ENCODE measurements around the gene RANBP9.

Gene RANBP9

GRCh38 chr6:13614926-13615791 lies 96.5 kb downstream of the RANBP9 start, which contains the start of gene NOL7:
Gene NOL7 (plus strand): TSS chr6:13615335. CDS start chr6:13615359, 24 bp downstream.
- peak; percentile 96 for DNase-seq (ENCODE audit: low read depth)
- H3K4me3 ChIP-seq (ENCODE audit: control insufficient read depth, low read depth, low read length): peak within 1 kb of the TSS; percentile 66
- peak; percentile 94 for TF ChIP-seq CTCF (IDR thresholded peaks at IDR 0.05; ENCODE audit: control insufficient read depth, insufficient read depth, low read depth, low read length, missing control alignments)

- peak overlapping the region; percentile 66 for H3K4me3 ChIP-seq (ENCODE audit: control insufficient read depth, low read depth, low read length)
- TF ChIP-seq CTCF (IDR thresholded peaks at IDR 0.05; ENCODE audit: control insufficient read depth, insufficient read depth, low read depth, low read length, missing control alignments): no peak
- DNase-seq (ENCODE audit: low read depth): no peak
Observed at GRCh38 chr6:13614126-13614925, 97.3 kb downstream of the RANBP9 start.

GRCh38 chr6:13613029-13613594 lies 98.5 kb downstream of the RANBP9 start:
- no peak overlapping the region for H3K4me3 ChIP-seq (ENCODE audit: control insufficient read depth, low read depth, low read length)
- DNase-seq (ENCODE audit: low read depth): no peak
- TF ChIP-seq CTCF (IDR thresholded peaks at IDR 0.05; ENCODE audit: control insufficient read depth, insufficient read depth, low read depth, low read length, missing control alignments): no peak

- no peak for DNase-seq (ENCODE audit: low read depth)
- H3K4me3 ChIP-seq (ENCODE audit: control insufficient read depth, low read depth, low read length): no peak overlapping the region
- TF ChIP-seq CTCF (IDR thresholded peaks at IDR 0.05; ENCODE audit: control insufficient read depth, insufficient read depth, low read depth, low read length, missing control alignments): no peak
Observed at GRCh38 chr6:13611715-13612114, 99.9 kb downstream of the RANBP9 start.

- no peak for TF ChIP-seq CTCF (IDR thresholded peaks at IDR 0.05; ENCODE audit: control insufficient read depth, insufficient read depth, low read depth, low read length, missing control alignments)
- DNase-seq (ENCODE audit: low read depth): no peak
- H3K4me3 ChIP-seq (ENCODE audit: control insufficient read depth, low read depth, low read length): no peak overlapping the region
Observed at GRCh38 chr6:13605634-13606033, 106.0 kb downstream of the RANBP9 start.
